ENCODE measurements around the gene SCD5.

Gene SCD5

GRCh38 chr4:82611527-82611926 is 187.1 kb downstream of the SCD5 start (continued):
- TF ChIP-seq, protein P1, sequence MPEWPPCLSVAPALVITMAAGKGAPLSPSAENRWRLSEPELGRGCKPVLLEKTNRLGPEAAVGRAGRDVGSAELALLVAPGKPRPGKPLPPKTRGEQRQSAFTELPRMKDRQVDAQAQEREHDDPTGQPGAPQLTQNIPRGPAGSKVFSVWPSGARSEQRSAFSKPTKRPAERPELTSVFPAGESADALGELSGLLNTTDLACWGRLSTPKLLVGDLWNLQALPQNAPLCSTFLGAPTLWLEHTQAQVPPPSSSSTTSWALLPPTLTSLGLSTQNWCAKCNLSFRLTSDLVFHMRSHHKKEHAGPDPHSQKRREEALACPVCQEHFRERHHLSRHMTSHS (tag by site-specific recombination; IDR thresholded peaks at IDR 0.05), result no peak
- TF ChIP-seq ZNF132 (tag by site-specific recombination; IDR thresholded peaks at IDR 0.05; ENCODE audit: borderline replicate concordance) (no peak), ZNF707 (tag by site-specific recombination; IDR thresholded peaks at IDR 0.05) (no peak), ZNF354C (tag by site-specific recombination; IDR thresholded peaks at IDR 0.05; ENCODE audit: borderline replicate concordance, low read depth) (no peak), ZNF157 (tag by site-specific recombination; IDR thresholded peaks at IDR 0.05) (no peak), ZNF37A (tag by site-specific recombination; IDR thresholded peaks at IDR 0.05) (no peak), ZNF558 (tag by site-specific recombination; IDR thresholded peaks at IDR 0.05) (no peak)

GRCh38 chr4:82610041-82610440 is 188.6 kb downstream of the SCD5 start:
- POLR2A ChIA-PET, result no interaction called here

GRCh38 chr4:82606622-82607021 is 192.0 kb downstream of the SCD5 start:
- no peaks in the 10 kb centered on the region for H3K9me3 ChIP-seq (ENCODE audit: control insufficient read depth, insufficient read depth, low read depth, low read length)
- ChIA-PET CTCF (no interaction called here), POLR2A (interaction anchor here (0.6 kb wide), 1 partner anchor 144 kb away, joined by 4 read pairs; no protein-coding TSS in a partner anchor)
- TF ChIP-seq, protein P2, sequence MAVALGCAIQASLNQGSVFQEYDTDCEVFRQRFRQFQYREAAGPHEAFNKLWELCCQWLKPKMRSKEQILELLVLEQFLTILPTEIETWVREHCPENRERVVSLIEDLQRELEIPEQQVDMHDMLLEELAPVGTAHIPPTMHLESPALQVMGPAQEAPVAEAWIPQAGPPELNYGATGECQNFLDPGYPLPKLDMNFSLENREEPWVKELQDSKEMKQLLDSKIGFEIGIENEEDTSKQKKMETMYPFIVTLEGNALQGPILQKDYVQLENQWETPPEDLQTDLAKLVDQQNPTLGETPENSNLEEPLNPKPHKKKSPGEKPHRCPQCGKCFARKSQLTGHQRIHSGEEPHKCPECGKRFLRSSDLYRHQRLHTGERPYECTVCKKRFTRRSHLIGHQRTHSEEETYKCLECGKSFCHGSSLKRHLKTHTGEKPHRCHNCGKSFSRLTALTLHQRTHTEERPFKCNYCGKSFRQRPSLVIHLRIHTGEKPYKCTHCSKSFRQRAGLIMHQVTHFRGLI (tag by site-specific recombination; IDR thresholded peaks at IDR 0.05), result no peak
- TF ChIP-seq ZNF530 (tag by site-specific recombination; IDR thresholded peaks at IDR 0.05; ENCODE audit: low read depth) (no peak), ZNF677 (tag by site-specific recombination; IDR thresholded peaks at IDR 0.05) (no peak), ZNF10 (tag by site-specific recombination; IDR thresholded peaks at IDR 0.05) (no peak), ZNF704 (tag by site-specific recombination; IDR thresholded peaks at IDR 0.05) (no peak), ZBTB21 (tag by site-specific recombination; IDR thresholded peaks at IDR 0.05) (no peak), ZBTB17 (tag by site-specific recombination; IDR thresholded peaks at IDR 0.05) (no peak), ZNF302 (tag by site-specific recombination; IDR thresholded peaks at IDR 0.05; ENCODE audit: low read depth) (no peak)
- no peaks in the 10 kb centered on the region for H3K4me1 ChIP-seq (ENCODE audit: control insufficient read depth, insufficient read depth, low read length)
- H3K4me3 ChIP-seq (ENCODE audit: low read depth, low read length), result no peak overlapping the region
- H3K36me3 ChIP-seq (ENCODE audit: control insufficient read depth in 2 of 2, insufficient read depth in 1 of 2, low read length in 2 of 2), result no peaks in the 10 kb centered on the region
- no peak overlapping the region for H3K27ac ChIP-seq (ENCODE audit: extremely low read depth, low read depth, low read length)

More at GRCh38 chr4:82610041-82610440, 188.6 kb downstream of the SCD5 start:
- Histone ChIP-seq H3K4me3 (ENCODE audit: low read depth, low read length) (no peak overlapping the region), H3K9me3 (ENCODE audit: control insufficient read depth, insufficient read depth, low read depth, low read length) (no peaks in the 10 kb centered on the region), H3K36me3 (ENCODE audit: control insufficient read depth in 2 of 2, insufficient read depth in 1 of 2, low read length in 2 of 2) (no peaks in the 10 kb centered on the region), H3K27ac (ENCODE audit: extremely low read depth, low read depth, low read length) (no peak overlapping the region), H3K4me1 (ENCODE audit: control insufficient read depth, insufficient read depth, low read length) (no peaks in the 10 kb centered on the region)
- TF ChIP-seq ZFP69B (tag by site-specific recombination; IDR thresholded peaks at IDR 0.05) (no peak), ZNF280C (tag by site-specific recombination; IDR thresholded peaks at IDR 0.05) (no peak), ZNF324 (tag by site-specific recombination; IDR thresholded peaks at IDR 0.05) (no peak), GFI1B (tag by site-specific recombination; IDR thresholded peaks at IDR 0.05) (no peak), ZSCAN5A (tag by site-specific recombination; IDR thresholded peaks at IDR 0.05) (no peak), ZNF2 (tag by site-specific recombination; IDR thresholded peaks at IDR 0.05) (no peak)
- CTCF ChIA-PET, result interaction anchor here (0.7 kb wide), 1 partner anchor 189 kb away, joined by 3 read pairs; the partner anchor contains the start of gene SCD5
